ENCODE results near the gene FIBCD1. TPM values are rescaled to one million over a fixed set of nuclear protein-coding genes. Genes with fewer than 3 reads are reported as not detected.
A peak's percentile ranks its signal among the peaks of the same experiment; 100 is the strongest.

FIBCD1 gene
- total and polyA plus RNA-seq, 2 of the 8 experiments (the other 6 are each of a cell fraction or from before 2014, with no cell fraction given), result 6.1 to 8.8 TPM

GRCh38 chr9:130912932-130913598 is 26.0 kb downstream of the FIBCD1 start:
- no peak overlapping the region for H3K27ac ChIP-seq (ENCODE audit: low read depth, low read length)

More at GRCh38 chr9:130912932-130913598, 26.0 kb downstream of the FIBCD1 start:
- H3K23ac ChIP-seq (ENCODE audit: insufficient read length), result no peak overlapping the region
- no peak for DNase-seq (ENCODE audit: low read depth in 1 of 2, low spot score in 2 of 2)
- H2BK5ac ChIP-seq (ENCODE audit: low read depth, low read length), result no peak overlapping the region
- WGBS, 2 experiments (ENCODE audit: extremely low coverage in 1 of 2, insufficient coverage in 1 of 2, insufficient read length in 1 of 2, insufficient replicate concordance in 2 of 2, low coverage in 1 of 2, low lambda C conversion rate in 2 of 2, missing lambda C conversion rate in 1 of 2), result 91% methylated on average over 34 of the region's 38 CpGs; no CpG with 5 or more reads in 1 of the 2 experiments
- H3K14ac ChIP-seq (ENCODE audit: insufficient read length), result no peak overlapping the region
- no peak overlapping the region; the same call in 1 of the 2 replicates for H2BK15ac ChIP-seq (ENCODE audit: low read length)
- no peak overlapping the region for H2AFZ ChIP-seq (ENCODE audit: low read length)
- no peaks in the 10 kb centered on the region for H3K23me2 ChIP-seq (ENCODE audit: low read depth, low read length)
- no peak for FAIRE-seq
- no peaks in the 10 kb centered on the region for H3K9me3 ChIP-seq (ENCODE audit: insufficient read depth in 2 of 2, low read depth in 1 of 2, low read length in 1 of 2)
- H3K4me1 ChIP-seq (replicated peaks in 1 of 4; ENCODE audit: control insufficient read depth in 3 of 4, insufficient read depth in 4 of 4, low read length in 3 of 4), result peaks cover 0 to 15% (median 2%) of the 10 kb centered on the region in 4 experiments; a peak in 6 of 7 replicates
- no peak overlapping the region for H3K4me2 ChIP-seq (ENCODE audit: insufficient read depth in 1 of 2, low read depth in 2 of 2, low read length in 2 of 2)
- no peak overlapping the region for H2BK20ac ChIP-seq (ENCODE audit: low read length)
- H4K8ac ChIP-seq (ENCODE audit: extremely low read depth, insufficient read depth, low read length), result peak overlapping the region; percentile 48; the same call in 1 of the 2 replicates
- no peak overlapping the region for H3K4ac ChIP-seq (replicated peaks; ENCODE audit: insufficient read length, low read depth, low read length)
- H3K79me1 ChIP-seq (ENCODE audit: low read depth, low read length), result no peaks in the 10 kb centered on the region
- H3K9ac ChIP-seq (replicated peaks in 1 of 4; ENCODE audit: extremely low read depth in 1 of 4, low read depth in 3 of 4, low read length in 3 of 4), result no peak overlapping the region
- no peak overlapping the region for H3K56ac ChIP-seq (replicated peaks; ENCODE audit: insufficient read length, low read depth, low read length)
- H3K27me3 ChIP-seq (replicated peaks in 1 of 4; ENCODE audit: control insufficient read depth in 3 of 4, extremely low read depth in 1 of 4, insufficient read depth in 3 of 4, low read length in 3 of 4), result no peaks in the 10 kb centered on the region
- H3K36me3 ChIP-seq (ENCODE audit: control insufficient read depth in 2 of 4, insufficient read depth in 4 of 4, low read length in 3 of 4), result no peaks in the 10 kb centered on the region
- H3K4me3 ChIP-seq (ENCODE audit: extremely low read depth in 1 of 4, insufficient read depth in 2 of 4, low read depth in 3 of 4, low read length in 4 of 4), result no peak overlapping the region
- no peaks in the 10 kb centered on the region for H3K79me2 ChIP-seq (ENCODE audit: control insufficient read depth in 1 of 2, insufficient read depth in 2 of 2, low read length in 2 of 2)
- ChIA-PET CTCF (ENCODE audit: partially characterized antibody) (interaction anchor here (0.9 to 1.6 kb wide), 13 partner anchors 12 to 211 kb away, joined by 3 to 6 read pairs (median 4); no protein-coding TSS in a partner anchor), POLR2A (ENCODE audit: partially characterized antibody) (interaction anchor here (0.8 to 1.8 kb wide), 5 partner anchors 10 to 23 kb away, joined by 3 to 9 read pairs (median 4); no protein-coding TSS in a partner anchor)
- no peak overlapping the region for H4K5ac ChIP-seq (ENCODE audit: insufficient read length, low read depth, low read length)
- H2BK120ac ChIP-seq (replicated peaks; ENCODE audit: low read depth, low read length), result no peak overlapping the region
- no peak overlapping the region for H2AK5ac ChIP-seq (ENCODE audit: low read depth, low read length)
- H3K18ac ChIP-seq (ENCODE audit: extremely low read depth, low read length), result peak overlapping the region; percentile 19
- no peak overlapping the region for H4K91ac ChIP-seq (replicated peaks; ENCODE audit: insufficient read length, low read length)
- TF ChIP-seq GTF2F1 (IDR thresholded peaks at IDR 0.05; ENCODE audit: borderline replicate concordance, low read depth, low read length) (no peak), SP4 (IDR thresholded peaks at IDR 0.05; ENCODE audit: low read length) (no peak), CREB1 (IDR thresholded peaks at IDR 0.05) (no peak), CHD2 (IDR thresholded peaks at IDR 0.05; ENCODE audit: low read length) (no peak), FOSL1 (IDR thresholded peaks at IDR 0.05; ENCODE audit: insufficient read depth, low read depth, low read length) (no peak), RNF2 (IDR thresholded peaks at IDR 0.05; ENCODE audit: borderline replicate concordance, low read depth, low read length, missing control alignments, poor library complexity, severe bottlenecking) (no peak), CBX5 (IDR thresholded peaks at IDR 0.05; ENCODE audit: low read depth, low read length) (no peak), JUN (IDR thresholded peaks at IDR 0.05; ENCODE audit: low read depth, low read length) (no peak)
- H2BK12ac ChIP-seq (ENCODE audit: low read depth, low read length), result no peak overlapping the region
- H4K20me1 ChIP-seq (replicated peaks in 1 of 2; ENCODE audit: control insufficient read depth in 1 of 2, insufficient read depth in 2 of 2, low read length in 2 of 2), result no peaks in the 10 kb centered on the region
